ENCODE measurements around the gene ACOT4.
"Not testable (repeated sequence)": the region's sequence is repeated elsewhere in the genome, so short reads cannot be mapped to it uniquely, and the experiment has no call there.

ACOT4 gene, protein sequence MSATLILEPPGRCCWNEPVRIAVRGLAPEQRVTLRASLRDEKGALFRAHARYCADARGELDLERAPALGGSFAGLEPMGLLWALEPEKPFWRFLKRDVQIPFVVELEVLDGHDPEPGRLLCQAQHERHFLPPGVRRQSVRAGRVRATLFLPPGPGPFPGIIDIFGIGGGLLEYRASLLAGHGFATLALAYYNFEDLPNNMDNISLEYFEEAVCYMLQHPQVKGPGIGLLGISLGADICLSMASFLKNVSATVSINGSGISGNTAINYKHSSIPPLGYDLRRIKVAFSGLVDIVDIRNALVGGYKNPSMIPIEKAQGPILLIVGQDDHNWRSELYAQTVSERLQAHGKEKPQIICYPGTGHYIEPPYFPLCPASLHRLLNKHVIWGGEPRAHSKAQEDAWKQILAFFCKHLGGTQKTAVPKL

DNA sequence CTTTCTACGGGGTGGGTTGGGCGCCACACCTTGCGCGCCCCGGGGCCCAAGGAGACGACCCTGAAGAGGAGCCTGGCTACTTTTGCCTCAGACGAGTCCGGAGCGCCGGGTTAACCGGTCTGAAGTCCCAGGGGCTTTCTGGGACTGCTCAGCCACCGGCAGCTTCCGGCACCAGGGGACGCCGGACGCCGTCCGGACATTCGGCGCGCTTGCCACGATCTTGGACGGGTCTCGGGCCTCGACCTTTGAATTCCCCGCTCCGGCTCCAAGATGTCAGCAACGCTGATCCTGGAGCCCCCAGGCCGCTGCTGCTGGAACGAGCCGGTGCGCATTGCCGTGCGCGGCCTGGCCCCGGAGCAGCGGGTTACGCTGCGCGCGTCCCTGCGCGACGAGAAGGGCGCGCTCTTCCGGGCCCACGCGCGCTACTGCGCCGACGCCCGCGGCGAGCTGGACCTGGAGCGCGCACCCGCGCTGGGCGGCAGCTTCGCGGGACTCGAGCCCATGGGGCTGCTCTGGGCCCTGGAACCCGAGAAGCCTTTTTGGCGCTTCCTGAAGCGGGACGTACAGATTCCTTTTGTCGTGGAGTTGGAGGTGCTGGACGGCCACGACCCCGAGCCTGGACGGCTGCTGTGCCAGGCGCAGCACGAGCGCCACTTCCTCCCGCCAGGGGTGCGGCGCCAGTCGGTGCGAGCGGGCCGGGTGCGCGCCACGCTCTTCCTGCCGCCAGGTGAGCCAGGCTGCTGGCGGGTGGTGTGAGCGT lies at the start of gene ACOT4:
Gene ACOT4, plus strand, starts transcription at position 184 of the 760 bp plus-strand sequence. Its CDS starts 87 bp downstream, at position 271.
- peak; percentile 12 to 32 (median 13) for DNase-seq (ENCODE audit: low read depth in 3 of 3)

DNA sequence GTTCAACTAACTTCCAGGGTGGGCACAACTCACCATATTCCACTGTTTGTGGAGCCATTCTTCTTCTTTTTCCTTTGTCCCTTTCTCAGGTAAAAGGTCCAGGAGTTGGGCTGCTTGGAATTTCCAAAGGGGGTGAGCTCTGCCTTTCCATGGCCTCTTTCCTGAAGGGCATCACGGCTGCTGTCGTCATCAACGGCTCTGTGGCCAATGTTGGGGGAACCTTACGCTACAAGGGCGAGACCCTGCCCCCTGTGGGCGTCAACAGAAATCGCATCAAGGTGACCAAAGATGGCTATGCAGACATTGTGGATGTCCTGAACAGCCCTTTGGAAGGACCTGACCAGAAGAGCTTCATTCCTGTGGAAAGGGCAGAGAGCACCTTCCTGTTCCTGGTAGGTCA lies 48.7 kb upstream of the ACOT4 start:
- not testable (repeated sequence) for DNase-seq (ENCODE audit: low read depth in 3 of 3)

DNA sequence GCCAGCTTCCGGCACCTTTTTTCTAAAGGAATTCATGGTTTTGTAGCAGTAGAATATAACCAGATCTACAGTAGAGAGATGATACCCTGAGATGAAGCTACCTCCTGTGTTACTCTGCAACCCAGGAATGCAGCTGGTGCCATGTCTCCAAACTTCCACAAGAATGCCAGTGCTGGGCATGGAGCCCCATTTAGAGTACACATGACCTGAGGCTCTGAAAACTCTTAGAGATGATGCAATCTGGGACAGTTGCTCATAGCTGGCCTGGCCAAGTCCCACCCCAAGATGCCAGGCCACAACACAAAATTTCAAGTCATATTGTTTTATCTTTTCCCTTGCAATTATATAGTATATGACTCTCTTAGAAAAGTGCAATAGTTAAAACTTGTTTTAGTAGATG lies 46.3 kb upstream of the ACOT4 start:
- DNase-seq (ENCODE audit: low read depth in 3 of 3): not testable (repeated sequence)

DNA sequence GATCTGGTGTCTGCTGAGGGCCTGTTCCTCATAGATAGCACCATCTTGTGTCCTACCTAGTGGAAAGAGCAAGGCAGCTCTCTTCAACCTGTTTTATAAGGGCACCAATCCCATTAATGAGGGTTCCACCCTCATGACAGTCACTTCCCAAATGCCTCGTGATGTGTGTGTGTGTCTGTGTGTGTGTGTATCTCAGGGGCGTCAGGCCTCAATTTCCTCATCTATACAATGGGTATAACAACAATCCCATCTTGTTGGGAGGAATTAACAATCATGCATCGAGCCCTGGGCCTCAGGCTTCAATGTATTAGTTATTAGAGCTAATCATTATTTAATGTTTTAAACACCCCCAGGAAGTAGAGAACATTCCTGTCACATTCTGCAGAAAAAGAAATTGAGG lies 42.6 kb upstream of the ACOT4 start:
- DNase-seq (ENCODE audit: low read depth in 3 of 3): not testable (repeated sequence)

DNA sequence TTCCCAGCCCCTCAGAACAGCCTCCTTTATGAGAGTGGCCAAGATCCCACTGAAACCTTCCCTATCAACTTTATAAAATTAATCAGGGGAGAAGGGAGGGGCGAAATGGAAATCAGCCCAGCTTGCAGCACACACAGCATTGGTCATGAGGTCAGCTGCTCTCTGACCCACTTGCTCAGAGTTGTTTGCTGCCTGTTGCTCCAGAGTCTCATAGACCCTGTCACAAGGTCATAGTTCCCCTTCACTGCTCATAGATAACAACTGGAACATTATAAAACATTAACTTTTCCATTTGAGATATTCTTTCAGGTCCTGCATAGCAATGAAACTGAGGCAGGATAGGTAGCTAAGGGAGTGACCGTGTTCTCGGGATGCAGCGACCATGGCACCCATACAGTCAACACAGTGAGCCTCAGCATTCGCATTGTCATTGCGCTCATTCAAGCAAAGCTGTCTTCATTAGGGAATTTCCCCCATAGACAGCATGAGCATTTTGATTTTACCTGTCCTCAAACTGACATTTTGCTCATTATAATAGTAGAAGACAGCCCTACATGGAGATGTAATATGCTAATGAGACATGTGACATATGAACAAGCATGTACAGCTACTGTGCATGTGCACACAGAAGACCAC lies 41.7 kb upstream of the ACOT4 start:
- DNase-seq (ENCODE audit: low read depth in 3 of 3): not testable (repeated sequence)

DNA sequence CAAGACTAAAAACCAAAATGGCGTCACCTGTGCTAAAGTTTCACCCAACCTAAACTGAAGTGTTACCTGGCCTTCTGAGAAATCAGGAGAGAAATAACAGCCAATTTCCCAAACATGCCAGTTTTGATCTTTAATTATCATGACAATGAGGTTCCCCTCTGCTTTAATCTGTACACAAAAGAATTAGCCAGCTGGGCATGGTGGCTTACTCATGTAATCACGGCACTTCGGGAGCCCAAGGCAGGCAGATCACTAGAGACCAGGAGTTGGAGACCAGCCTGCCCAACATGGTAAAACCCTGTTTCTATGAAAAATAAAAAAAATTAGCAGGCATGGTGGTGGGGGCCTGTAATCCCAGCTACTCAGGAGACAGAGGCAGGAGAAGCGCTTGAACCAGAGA lies 37.8 kb upstream of the ACOT4 start:
- DNase-seq (ENCODE audit: low read depth in 3 of 3): no peak

DNA sequence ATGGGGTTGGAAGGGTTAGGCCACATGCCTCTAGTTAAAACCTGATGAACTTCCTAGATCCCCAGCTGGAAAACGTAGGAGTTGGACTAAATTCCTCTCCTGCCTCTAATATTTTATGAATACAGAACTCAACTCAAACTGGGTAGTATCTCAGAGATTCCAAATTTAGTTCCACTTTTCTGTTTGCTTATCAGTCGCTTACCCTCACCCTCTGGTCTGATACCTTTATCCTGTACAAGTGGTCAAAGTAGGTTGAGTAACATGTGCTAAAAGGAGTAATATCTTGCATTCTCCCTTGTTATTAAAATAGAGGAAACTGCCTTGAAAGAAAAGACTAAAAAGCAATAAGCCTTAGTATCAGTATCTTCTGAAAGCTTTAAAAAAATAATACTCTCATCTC lies 34.5 kb upstream of the ACOT4 start:
- not testable (repeated sequence) for DNase-seq (ENCODE audit: low read depth in 3 of 3)

DNA sequence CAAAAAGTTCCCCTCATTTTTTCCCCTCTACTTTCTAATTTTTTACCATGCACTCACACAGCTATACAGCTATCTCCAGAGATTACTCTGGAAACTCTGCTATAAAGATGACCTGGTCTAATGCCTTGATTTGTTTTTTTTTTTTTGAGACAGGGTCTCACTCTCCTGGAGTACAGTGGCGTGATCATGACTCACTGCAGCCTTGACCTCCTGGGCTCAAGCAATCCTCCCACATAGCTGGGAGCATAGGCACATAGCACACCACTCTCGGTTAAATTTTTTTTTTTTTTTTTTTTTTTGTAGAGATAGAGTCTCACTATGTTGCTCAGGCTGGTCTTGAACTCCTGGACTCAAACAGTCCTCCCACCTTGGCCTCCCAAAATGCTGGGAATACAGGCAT lies 33.4 kb upstream of the ACOT4 start:
- not testable (repeated sequence) for DNase-seq (ENCODE audit: low read depth in 3 of 3)

DNA sequence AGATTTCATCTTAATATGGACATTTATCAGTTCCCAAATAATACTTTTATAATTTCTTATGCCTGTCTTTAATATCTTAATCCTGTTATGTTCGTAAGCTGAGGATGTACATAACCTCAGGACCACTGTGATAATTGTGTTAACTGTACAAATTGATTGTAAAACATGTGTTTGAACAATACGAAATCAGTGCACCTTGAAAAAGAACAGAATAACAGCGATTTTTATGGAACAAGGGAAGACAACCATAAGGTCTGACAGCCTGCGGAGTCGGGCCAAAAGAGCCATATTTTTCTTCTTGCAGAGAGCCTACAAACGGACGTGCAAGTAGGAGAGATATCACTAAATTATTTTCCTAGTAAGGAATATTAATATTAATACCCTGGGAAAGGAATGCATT lies 29.4 kb upstream of the ACOT4 start:
- DNase-seq (ENCODE audit: low read depth in 3 of 3): not testable (repeated sequence)

DNA sequence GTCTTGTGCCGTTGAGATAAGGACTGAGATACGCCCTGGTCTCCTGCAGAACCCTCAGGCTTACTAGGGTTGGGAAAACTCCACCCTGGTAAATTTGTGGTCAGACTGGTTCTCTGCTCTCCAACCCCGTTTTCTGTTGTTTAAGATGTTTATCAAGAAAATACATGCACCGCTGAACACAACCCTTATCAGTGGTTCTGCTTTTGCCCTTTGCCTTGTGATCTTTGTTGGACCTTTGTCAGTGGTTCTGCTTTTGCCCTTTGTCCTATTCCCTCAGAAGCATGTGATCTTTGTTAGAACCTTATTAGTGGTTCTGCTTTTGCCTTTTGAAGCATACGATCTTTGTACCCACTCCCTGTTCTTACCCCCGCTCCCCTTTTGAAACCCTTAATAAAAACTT lies 29.0 kb upstream of the ACOT4 start:
- DNase-seq (ENCODE audit: low read depth in 3 of 3): not testable (repeated sequence)

DNA sequence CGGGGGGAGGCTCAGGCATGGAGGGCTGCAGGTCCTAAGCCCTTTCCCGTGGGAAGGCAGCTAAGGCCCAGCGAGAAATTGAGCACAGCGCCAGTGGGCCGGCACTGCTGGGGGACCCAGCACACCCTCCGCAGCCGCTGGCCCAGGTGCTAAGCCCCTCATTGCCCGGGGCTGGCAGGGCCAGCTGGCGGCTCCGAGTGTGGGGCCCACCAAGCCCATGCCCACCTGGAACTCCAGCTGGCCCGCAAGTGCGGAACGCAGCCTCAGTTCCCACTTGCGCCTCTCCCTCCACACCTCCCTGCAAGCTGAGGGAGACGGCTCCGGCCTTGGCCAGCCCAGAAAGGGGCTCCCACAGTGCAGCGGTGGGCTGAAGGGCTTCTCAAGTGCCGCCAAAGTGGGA lies 25.2 kb upstream of the ACOT4 start:
- not testable (repeated sequence) for DNase-seq (ENCODE audit: low read depth in 3 of 3)

DNA sequence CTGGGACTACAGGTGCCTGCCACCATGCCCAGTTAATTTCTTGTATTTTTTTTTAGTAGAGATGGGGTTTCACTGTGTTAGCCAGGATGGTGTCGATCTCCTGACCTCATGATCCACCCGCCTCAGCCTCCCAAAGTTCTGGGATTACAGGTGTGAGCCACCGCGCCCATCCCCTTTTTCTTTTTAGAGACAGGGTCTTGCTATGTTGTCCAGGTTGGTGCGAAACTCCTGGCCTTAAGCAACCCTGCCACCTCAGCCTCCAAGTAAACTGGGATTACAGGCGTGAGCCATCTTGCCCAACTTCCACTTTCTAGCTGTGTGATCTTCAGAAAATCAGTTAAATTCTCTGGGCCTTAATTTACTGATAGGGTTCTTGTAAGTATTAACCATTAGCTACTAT lies 24.7 kb upstream of the ACOT4 start:
- not testable (repeated sequence) for DNase-seq (ENCODE audit: low read depth in 3 of 3)

DNA sequence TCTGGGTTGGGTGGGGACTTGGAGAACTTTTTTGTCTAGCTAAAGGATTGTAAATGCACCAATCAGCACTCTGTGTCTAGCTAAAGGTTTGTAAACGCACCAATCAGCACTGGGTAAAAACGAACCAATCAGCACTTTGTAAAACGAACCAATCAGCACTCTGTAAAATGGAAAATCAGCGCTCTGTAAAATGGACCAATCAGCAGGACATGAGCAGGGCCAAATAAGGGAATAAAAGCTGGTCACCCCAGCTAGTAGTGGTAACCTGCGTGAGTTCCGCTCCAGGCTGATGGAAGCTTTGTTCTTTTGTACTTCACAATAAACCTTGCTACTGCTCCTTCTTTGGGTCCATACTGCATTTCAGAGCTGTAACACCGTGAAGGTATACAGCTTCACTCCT lies 24.3 kb upstream of the ACOT4 start:
- no peak for DNase-seq (ENCODE audit: low read depth in 3 of 3)

DNA sequence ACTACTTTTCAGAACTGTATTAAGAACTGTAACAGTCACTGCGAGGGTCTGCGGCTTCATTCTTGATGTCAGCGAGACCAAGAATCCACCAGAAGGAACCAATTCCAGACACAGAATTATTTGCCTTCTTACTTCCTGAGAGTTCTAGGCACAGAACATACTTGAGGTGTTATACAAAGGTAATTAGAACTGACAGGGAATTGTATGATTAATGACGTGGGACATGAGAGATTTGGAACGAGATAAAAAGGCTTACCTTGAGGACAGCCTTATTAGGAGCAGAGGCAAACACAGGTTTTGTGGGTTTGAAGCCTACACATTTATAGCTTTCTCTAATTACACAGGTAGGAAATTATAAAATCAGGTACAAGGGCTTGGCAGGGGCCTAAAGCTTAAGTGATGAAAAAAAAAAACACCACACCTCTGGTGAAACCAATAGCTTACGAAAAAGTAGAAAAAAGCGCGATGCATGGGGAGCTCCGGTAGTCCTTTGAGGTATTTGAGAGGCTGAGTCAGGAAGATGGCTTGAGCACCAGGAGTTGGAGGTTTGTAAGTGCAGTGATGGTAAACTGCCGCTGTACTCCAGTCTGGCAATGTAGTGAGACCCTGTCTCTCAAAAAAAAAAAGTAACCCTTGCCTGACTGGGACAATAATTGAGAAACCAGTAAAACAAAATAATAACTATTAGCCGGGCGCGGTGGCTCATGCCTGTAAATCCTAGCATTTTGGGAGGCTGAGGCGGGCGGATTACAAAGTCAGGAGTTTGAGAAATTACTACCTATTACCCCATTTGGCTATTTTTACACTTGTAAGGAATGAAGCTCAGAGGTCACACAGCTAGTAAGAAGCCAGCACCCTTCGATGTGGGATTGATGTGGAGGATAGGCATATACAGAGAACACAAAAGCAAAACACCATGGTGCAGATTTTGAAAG lies 23.5 kb upstream of the ACOT4 start:
- peak in 1 of 3 donors; percentile 5 for DNase-seq (ENCODE audit: low read depth in 3 of 3)

DNA sequence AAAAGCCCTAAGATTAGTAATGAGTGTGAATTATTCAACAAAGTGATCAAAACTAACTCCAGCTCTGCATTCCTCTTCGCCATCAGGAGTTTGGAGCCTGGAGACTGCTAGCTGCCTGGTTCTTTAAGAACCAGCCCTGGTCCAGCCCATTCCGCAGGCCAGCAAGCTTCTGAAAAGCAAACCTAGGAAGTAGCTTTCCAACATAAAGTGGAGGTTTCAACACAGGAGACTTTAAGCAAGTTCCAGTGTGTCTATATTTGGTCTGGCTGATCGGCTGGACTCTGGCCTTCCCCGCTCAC lies 22.8 kb upstream of the ACOT4 start:
- DNase-seq (ENCODE audit: low read depth in 3 of 3): not testable (repeated sequence)

DNA sequence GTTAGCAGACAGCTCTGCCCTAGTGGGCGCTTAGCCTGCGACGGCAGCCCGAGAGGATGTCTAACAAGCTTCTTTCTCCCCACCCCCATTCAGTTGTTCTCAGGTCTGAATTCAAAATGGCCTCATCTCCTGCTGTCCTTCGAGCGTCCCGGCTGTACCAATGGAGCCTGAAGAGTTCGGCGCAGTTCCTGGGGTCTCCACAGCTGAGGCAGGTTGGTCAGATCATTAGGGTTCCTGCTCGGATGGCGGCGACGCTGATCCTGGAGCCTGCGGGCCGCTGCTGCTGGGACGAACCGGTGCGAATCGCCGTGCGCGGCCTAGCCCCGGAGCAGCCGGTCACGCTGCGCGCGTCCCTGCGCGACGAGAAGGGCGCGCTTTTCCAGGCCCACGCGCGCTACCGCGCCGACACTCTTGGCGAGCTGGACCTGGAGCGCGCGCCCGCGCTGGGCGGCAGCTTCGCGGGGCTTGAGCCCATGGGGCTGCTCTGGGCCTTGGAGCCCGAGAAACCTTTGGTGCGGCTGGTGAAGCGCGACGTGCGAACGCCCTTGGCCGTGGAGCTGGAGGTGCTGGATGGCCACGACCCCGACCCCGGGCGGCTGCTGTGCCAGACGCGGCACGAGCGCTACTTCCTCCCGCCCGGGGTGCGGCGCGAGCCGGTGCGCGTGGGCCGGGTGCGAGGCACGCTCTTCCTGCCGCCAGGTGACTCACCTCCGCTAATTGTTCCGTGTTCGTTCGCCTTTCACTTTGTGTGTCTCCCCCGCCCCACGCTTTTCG lies 22.3 kb upstream of the ACOT4 start, which contains the start of gene ACOT2:
Gene ACOT2, plus strand, starts transcription at position 29 of the 774 bp plus-strand sequence. Its CDS starts 28 bp downstream, at position 57.
- peak; percentile 66 to 81 (median 71) for DNase-seq (ENCODE audit: low read depth in 3 of 3)

DNA sequence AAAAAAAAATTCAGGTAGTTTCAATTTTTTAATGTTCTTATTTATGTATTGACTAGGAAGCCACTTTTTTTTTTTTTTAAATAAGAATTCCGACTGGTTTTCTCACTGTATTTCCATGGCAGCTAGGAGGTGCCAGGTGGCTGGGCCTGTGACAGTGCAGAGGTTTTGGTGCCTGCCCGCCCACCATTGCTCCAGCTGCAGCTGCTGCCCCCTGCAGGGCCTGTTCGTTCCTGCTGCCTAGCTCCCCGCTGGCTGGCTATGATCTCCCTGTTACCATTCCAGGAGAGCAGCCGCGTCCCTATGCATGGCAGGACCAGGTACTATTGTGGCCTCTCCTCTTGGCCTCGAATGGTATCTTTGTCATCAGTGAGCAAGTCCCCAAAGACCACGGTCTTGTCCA lies 20.8 kb upstream of the ACOT4 start:
- peak; percentile 32 to 52 (median 49) for DNase-seq (ENCODE audit: low read depth in 3 of 3)

DNA sequence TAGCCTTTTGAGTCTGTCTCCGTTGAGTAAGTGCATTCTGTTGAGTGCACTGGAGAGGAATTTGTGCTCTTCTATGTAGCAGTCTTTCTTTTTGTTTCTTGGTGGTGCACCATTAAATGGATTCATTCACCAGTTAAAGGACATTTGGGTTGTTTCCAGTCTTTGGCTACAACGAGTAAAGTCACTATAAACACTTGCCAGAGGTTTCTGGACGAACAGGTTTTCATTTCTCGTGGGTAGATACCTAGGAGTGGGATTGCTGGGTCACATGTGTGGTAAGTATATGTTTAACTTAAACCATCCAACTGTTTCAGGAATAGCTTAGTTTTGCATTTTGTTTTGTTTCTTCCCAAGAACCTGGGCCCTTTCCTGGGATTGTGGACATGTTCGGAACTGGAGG lies 18.6 kb upstream of the ACOT4 start:
- DNase-seq (ENCODE audit: low read depth in 3 of 3): not testable (repeated sequence)

DNA sequence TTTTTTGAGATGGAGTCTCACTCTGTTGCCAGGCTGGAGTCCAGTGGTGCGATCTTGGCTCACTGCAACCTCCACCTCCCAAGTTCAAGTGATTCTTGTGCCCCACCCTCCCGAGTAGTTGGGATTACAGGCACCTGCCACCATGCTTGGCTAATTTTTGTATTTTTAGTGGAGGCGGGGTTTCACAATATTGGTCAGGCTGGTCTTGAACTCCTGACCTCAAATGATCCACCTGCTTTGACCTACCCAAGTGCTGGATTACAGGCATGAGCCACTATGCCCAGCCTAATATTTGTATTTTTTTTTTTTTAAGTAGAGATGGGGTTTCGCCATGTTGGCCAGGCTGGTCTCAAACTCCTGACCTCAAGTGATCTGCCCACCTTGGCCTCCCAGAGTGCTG lies 17.9 kb upstream of the ACOT4 start:
- not testable (repeated sequence) for DNase-seq (ENCODE audit: low read depth in 3 of 3)

DNA sequence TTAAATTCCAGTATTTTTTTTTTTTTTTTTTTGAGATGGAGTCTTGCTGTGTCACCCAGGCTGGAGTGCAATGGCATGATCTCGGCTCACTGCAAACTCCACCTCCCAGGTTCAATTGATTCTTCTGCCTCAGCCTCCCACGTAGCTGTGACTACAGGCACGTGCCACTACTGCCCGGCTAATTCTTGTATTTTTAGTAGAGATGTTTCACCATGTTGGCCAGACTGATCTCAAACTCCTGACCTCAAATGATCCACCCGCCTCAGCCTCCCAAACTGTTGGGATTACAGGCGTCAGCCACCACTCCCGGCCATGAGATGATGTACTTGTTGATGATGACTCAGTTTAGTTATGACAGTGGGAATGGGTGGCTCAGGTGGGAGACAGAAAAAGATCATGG lies 17.4 kb upstream of the ACOT4 start:
- DNase-seq (ENCODE audit: low read depth in 3 of 3): not testable (repeated sequence)

DNA sequence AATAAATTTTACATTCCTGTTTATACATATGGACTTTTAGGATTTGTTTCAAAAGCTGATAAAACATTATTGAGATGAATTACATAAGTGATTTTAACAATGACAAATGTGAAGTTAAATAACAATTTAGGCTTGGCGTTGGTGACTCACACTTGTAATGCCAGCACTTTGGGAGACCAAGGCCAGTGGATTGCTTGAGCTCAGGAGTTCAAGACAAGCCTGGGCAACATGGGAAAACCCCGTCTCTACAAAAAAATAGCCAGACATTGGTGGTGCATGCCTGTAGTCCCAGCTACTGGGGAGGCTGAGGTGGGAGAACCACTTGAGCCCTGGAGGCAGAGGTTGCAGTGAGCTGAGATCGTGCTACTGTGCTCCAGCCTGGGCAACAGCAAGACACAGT lies 15.3 kb upstream of the ACOT4 start:
- no peak for DNase-seq (ENCODE audit: low read depth in 3 of 3)
